ENCODE measurements around the gene PLIN3. TPM values are rescaled to one million over a fixed set of nuclear protein-coding genes. Genes with fewer than 3 reads are reported as not detected.

Gene PLIN3
- total RNA-seq, 4 donors from 2014 or later, result 53.9 to 193 (median 92.5) TPM

GRCh38 chr19:4816202-4816949, 51.1 kb downstream of the PLIN3 start:
- peaks cover 0 to 13% of the 10 kb centered on the region in 2 donors for H3K36me3 ChIP-seq
- H3K4me1 ChIP-seq, result peaks cover 38 to 41% of the 10 kb centered on the region in 2 donors
- in situ Hi-C loops (cut with MboI; ENCODE audit: low sequenced_read_pairs in 4 of 4) (no loop called here), intact Hi-C loops (cut with DNase I; ENCODE audit: low total_unique reads) (no loop called here)
- H3K4me3 ChIP-seq, result peak overlapping the region; percentile 33 to 48 (median 36)
- ATAC-seq, result peak; percentile 25 to 43
- peak overlapping the region; percentile 95 to 97 (median 96) for H3K27ac ChIP-seq
- no peak for TF ChIP-seq POLR2A (IDR thresholded peaks at IDR 0.05)
- TF ChIP-seq, protein P1, sequence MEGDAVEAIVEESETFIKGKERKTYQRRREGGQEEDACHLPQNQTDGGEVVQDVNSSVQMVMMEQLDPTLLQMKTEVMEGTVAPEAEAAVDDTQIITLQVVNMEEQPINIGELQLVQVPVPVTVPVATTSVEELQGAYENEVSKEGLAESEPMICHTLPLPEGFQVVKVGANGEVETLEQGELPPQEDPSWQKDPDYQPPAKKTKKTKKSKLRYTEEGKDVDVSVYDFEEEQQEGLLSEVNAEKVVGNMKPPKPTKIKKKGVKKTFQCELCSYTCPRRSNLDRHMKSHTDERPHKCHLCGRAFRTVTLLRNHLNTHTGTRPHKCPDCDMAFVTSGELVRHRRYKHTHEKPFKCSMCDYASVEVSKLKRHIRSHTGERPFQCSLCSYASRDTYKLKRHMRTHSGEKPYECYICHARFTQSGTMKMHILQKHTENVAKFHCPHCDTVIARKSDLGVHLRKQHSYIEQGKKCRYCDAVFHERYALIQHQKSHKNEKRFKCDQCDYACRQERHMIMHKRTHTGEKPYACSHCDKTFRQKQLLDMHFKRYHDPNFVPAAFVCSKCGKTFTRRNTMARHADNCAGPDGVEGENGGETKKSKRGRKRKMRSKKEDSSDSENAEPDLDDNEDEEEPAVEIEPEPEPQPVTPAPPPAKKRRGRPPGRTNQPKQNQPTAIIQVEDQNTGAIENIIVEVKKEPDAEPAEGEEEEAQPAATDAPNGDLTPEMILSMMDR (IDR thresholded peaks at IDR 0.05 in 4 of 5, conservative IDR thresholded peaks at IDR 0.05 in 1 of 5), result no peak
- DNase-seq, result peak; percentile 77 to 88
- no peaks in the 10 kb centered on the region for H3K9me3 ChIP-seq
- H3K27me3 ChIP-seq, result no peaks in the 10 kb centered on the region

- H3K9me3 ChIP-seq, result no peaks in the 10 kb centered on the region
- peak overlapping the region; percentile 95 to 97 (median 96) for H3K27ac ChIP-seq
- no peaks in the 10 kb centered on the region for H3K27me3 ChIP-seq
- peaks cover 0 to 13% of the 10 kb centered on the region in 2 donors for H3K36me3 ChIP-seq
- peak; percentile 93 to 94 for DNase-seq
- ATAC-seq, result peak; percentile 78
- intact Hi-C loops (cut with DNase I; ENCODE audit: low total_unique reads), result loop anchor here (1.0 kb wide), 1 partner anchor 24 kb away; the partner anchor contains the start of gene FEM1A
- TF ChIP-seq, protein P1 (IDR thresholded peaks at IDR 0.05 in 4 of 5, conservative IDR thresholded peaks at IDR 0.05 in 1 of 5), result no peak
- TF ChIP-seq POLR2A (IDR thresholded peaks at IDR 0.05), result peak in 1 of 2 donors; percentile 19
- in situ Hi-C loops (cut with MboI; ENCODE audit: low sequenced_read_pairs in 4 of 4), result no loop called here
- H3K4me3 ChIP-seq, result peak overlapping the region; percentile 33 to 48 (median 36)
- H3K4me1 ChIP-seq, result peaks cover 38 to 41% of the 10 kb centered on the region in 2 donors
Measured at GRCh38 chr19:4815426-4816201, 51.9 kb downstream of the PLIN3 start.

DNA sequence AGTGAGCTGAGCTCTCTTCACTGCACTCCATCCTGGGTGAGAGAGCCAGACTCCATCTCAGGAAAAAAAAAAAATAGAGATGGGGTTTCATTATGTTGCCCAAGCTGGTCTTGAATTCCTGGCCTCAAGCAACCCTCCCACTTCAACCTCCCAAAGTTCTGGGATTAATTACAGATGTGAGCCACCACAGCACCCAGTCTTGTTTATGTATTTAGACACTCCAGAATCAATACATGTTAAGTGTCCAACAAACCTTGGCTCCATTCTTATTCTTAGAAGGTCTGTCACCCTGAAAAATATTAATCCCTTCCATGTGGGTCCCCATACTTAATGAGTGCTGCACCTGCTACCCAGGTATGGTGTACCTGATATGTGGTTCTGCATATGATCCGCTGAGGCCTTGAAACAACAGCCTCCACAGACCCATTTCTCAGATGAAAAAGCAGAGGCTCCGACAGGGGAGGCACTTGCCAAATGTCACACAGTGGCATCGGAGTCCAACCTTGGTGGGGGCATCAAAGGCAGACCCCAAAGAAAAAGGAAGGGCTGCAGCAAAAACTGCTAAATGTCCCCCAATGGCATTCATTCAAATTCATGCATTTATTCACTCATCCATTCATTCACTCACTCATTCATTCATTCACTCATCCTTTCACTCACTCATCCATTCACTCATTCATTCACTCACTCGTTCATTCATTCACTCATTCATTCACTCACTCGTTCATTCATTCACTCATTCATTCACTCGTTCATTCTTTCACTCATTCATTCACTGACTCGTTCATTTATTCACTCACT, 52.6 kb downstream of the PLIN3 start:
- no peak for DNase-seq
- Histone ChIP-seq H3K4me1 (peaks cover 38 to 41% of the 10 kb centered on the region in 2 donors), H3K36me3 (peaks cover 0 to 13% of the 10 kb centered on the region in 2 donors), H3K4me3 (no peak overlapping the region), H3K27ac (peak overlapping the region; percentile 95 to 97 (median 96)), H3K9me3 (no peaks in the 10 kb centered on the region), H3K27me3 (no peaks in the 10 kb centered on the region)
- in situ Hi-C loops (cut with MboI; ENCODE audit: low sequenced_read_pairs in 4 of 4) (loop anchor here in 1 of 4 donors (5.0 kb wide), 1 partner anchor 97 kb away; no protein-coding TSS in a partner anchor), intact Hi-C loops (cut with DNase I; ENCODE audit: low total_unique reads) (loop anchor here (1.0 to 5.0 kb wide), 3 partner anchors 24 to 162 kb away; partner anchors contain the start of genes FEM1A and PLIN3)
- ATAC-seq, result no peak
- TF ChIP-seq, protein P1 (IDR thresholded peaks at IDR 0.05 in 4 of 5, conservative IDR thresholded peaks at IDR 0.05 in 1 of 5), result no peak

Data from gastrocnemius medialis (tissue), 4 donors.